MM.1S (cell line): Measurements from ENCODE around the gene TYW1B.
"Not testable (repeated sequence)": the region's sequence is repeated elsewhere in the genome, so short reads cannot be mapped to it uniquely, and the experiment has no call there.

Experiments
- CTCF ChIP-seq: fragments of 300-600 bp; sonication (generic); IDR thresholded peaks from 2 replicates; pipeline ENCODE4 v1.5.1; 2016; ENCODE audit warnings: antibody characterized with exemption, low read length, mixed read lengths
- EZH2 ChIP-seq: fragments of 300-600 bp; sonication (generic); optimal IDR thresholded peaks from 2 replicates; pipeline ENCODE3; 2017; ENCODE audit warnings: low read depth, mild to moderate bottlenecking, antibody characterized with exemption, low read length, mixed read lengths

- TF ChIP-seq CTCF, EZH2: not testable (repeated sequence)
These were observed 61.0 kb downstream of the TYW1B start for GRCh38 chr7:72766994-72767393.
